SJSA1 (cell line): ENCODE results near the gene DRC1. TPM values are rescaled to one million over a fixed set of nuclear protein-coding genes. Genes with fewer than 3 reads are reported as not detected.

ENCODE experiments used
- DNase-seq, 2 experiments: peaks; one replicate each; pipeline ENCODE4 v3.0.0-alpha.2; 2015 to 2020; ENCODE audit warnings: low spot score in 2 of 2, low read depth in 1 of 2
- H3K27ac ChIP-seq: fragments of 250-450 bp; sonication (Bioruptor Pico); 2 replicates; pipeline ENCODE4 v1.5.1; 2020; ENCODE audit warnings: mild to moderate bottlenecking, moderate library complexity
- H3K27me3 ChIP-seq: fragments of 250-450 bp; sonication (Bioruptor Pico); replicated peaks from 2 replicates; pipeline ENCODE4 v1.5.1; 2020; ENCODE audit warnings: mild to moderate bottlenecking, moderate library complexity
- H3K36me3 ChIP-seq: fragments of 250-450 bp; sonication (Bioruptor Pico); 2 replicates; pipeline ENCODE4 v1.5.1; 2020; ENCODE audit warnings: mild to moderate bottlenecking
- H3K4me1 ChIP-seq: fragments of 250-450 bp; sonication (Bioruptor Pico); replicated peaks from 2 replicates; pipeline ENCODE4 v1.6.1; 2021; ENCODE audit warnings: mild to moderate bottlenecking
- H3K4me3 ChIP-seq: fragments of 250-450 bp; sonication (Bioruptor Pico); 2 replicates; pipeline ENCODE4 v1.5.1; 2020; ENCODE audit warnings: mild to moderate bottlenecking
- H3K9me3 ChIP-seq: fragments of 250-450 bp; sonication (Bioruptor Pico); replicated peaks from 2 replicates; pipeline ENCODE4 v1.5.1; 2020; ENCODE audit warnings: mild to moderate bottlenecking
- total RNA-seq: library from RNA; depleted of rRNA; stranded (reverse); fragments of >200 nt; shearing (Covaris generic); gene quantifications from 2 replicates; pipeline ENCODE4 v1.2.3, GENCODE V29; 2014

The DRC1 gene
- total RNA-seq, 1 experiment from 2014 or later, result not detected

- no peaks in the 10 kb centered on the region for H3K4me1 ChIP-seq
- no peaks in the 10 kb centered on the region for H3K36me3 ChIP-seq
- no peak overlapping the region for H3K27ac ChIP-seq
- no peak for DNase-seq
- H3K27me3 ChIP-seq, result no peaks in the 10 kb centered on the region
- H3K4me3 ChIP-seq, result no peak overlapping the region
- H3K9me3 ChIP-seq, result no peaks in the 10 kb centered on the region; the same call in 1 of the 2 replicates
Measured at GRCh38 chr2:26411419-26411818, 9.7 kb downstream of the DRC1 start.

DNA sequence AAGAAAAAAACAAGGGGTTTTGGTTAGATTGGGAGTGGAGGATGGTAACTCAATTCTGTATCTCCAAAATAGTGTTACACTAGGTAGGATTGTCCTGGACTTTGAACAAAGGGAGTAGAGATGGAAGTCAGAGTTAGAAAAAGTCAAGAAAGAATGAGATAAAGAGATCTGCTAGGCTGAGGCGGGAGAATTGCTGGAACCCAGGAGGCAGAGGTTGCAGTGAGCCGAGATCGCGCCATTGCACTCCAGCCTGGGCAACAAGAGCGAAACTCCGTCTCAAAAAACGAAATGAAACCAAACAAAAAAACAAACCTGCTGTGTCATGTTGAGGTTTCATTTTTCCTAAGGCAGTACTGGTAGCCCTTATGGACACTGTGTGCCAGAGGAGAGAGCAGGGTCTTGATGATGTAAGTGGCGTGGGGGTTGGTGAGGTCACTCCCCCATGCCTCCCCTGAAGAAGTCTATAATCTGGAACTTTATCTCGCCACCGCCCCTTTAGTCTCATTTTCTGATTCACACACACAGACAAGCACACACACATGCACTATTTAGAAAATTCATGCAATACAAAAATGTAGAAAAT, 10.5 kb downstream of the DRC1 start:
- no peak for DNase-seq
- H3K36me3 ChIP-seq, result no peaks in the 10 kb centered on the region

DNA sequence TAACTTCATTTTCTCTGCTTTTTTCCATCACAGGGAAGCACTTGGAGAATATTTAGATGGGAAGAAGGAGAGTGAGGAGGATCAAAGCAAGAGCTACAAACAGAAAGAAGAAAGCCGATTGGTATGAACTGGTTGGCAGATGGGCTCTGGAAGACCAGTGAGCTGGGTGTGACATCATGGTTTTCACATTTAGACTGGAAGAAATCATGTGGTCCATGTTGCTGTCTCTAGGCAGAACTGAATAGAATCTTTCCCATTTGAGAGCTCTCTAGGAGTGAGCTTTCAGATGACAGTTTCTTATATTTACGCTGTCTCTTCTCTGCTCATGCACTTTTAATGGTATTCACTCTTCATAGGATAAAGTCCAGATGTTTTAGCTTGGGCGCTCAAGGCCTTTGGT, 12.6 kb downstream of the DRC1 start:
- Histone ChIP-seq H3K27ac (no peak overlapping the region), H3K9me3 (no peaks in the 10 kb centered on the region; the same call in 1 of the 2 replicates), H3K27me3 (no peaks in the 10 kb centered on the region), H3K36me3 (no peaks in the 10 kb centered on the region), H3K4me3 (no peak overlapping the region), H3K4me1 (no peaks in the 10 kb centered on the region)
- DNase-seq, result no peak

More for the DNA sequence above, 10.5 kb downstream of the DRC1 start:
- no peak overlapping the region for H3K27ac ChIP-seq
- no peak overlapping the region for H3K4me3 ChIP-seq
- no peaks in the 10 kb centered on the region for H3K4me1 ChIP-seq
- H3K9me3 ChIP-seq, result no peaks in the 10 kb centered on the region; the same call in 1 of the 2 replicates
- H3K27me3 ChIP-seq, result no peaks in the 10 kb centered on the region

DNA sequence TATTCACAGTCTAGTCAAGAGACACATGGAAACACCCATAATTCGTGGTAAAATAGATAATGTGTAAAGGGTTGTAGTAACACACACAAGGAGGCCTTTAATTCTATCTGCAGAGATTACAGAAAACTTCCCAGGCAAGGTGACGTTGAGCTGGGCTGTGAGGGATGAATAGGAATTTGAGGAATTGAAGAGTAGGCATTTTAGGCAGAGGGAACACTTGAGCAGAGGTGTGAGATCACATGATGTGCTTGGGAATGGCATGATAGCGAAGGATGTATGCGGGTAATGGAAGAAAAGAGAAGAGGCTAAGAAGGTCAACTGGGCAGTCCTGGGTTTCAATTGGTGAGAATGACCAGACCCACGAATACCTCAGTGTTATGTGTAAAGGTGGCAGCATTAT, 20.2 kb downstream of the DRC1 start:
- H3K27me3 ChIP-seq, result no peaks in the 10 kb centered on the region
- H3K27ac ChIP-seq, result no peak overlapping the region
- no peak for DNase-seq
- H3K36me3 ChIP-seq, result no peaks in the 10 kb centered on the region
- H3K4me3 ChIP-seq, result no peak overlapping the region
- no peaks in the 10 kb centered on the region for H3K4me1 ChIP-seq
- H3K9me3 ChIP-seq, result no peaks in the 10 kb centered on the region

- Histone ChIP-seq H3K9me3 (no peaks in the 10 kb centered on the region), H3K27ac (no peak overlapping the region), H3K4me1 (no peaks in the 10 kb centered on the region), H3K27me3 (no peaks in the 10 kb centered on the region), H3K4me3 (no peak overlapping the region), H3K36me3 (no peaks in the 10 kb centered on the region)
- no peak for DNase-seq
Measured at GRCh38 chr2:26422947-26423629, 21.4 kb downstream of the DRC1 start.

DNA sequence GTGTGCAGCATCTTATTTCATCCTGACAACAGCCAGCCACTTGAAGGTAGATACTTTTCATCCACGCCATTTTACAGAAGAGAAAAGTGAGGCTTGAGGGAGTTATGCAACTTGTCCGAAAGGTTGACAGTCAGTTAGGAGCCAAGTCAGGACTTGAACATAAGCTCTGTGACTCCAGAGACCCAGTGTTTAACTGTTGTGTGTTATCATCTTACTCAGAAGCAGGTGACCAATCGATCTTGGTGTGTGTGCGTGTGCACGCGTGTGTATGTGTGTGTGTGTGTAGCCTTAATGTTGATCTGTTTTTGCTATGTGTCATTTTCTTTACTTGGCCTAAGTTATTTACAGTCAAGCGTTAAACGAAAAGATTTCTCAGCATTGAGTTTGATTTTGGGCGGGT, 22.0 kb downstream of the DRC1 start:
- no peak overlapping the region for H3K4me3 ChIP-seq
- H3K27ac ChIP-seq, result no peak overlapping the region
- H3K4me1 ChIP-seq, result no peaks in the 10 kb centered on the region
- no peak for DNase-seq
- H3K36me3 ChIP-seq, result no peaks in the 10 kb centered on the region
- H3K9me3 ChIP-seq, result no peaks in the 10 kb centered on the region
- H3K27me3 ChIP-seq, result no peaks in the 10 kb centered on the region

DNA sequence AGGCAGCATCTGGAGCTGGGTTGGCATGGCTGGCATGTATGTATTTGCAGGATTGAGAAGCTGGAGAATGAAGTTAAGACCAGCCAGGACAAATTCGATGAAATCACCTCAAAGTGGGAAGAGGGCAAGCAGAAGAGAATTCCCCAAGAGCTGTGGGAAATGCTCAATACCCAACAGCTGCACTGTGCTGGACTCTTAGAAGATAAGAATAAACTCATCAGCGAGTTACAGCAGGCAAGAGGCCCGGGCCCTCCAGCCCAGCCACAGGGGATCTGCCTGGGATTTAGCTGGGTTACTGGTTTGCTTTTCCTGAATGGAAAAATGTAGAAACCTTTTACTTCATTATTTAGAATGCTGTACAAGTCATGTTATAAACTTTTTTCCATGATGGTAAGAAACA, 22.5 kb downstream of the DRC1 start:
- no peak for DNase-seq
- no peak overlapping the region for H3K4me3 ChIP-seq
- no peaks in the 10 kb centered on the region for H3K9me3 ChIP-seq
- no peak overlapping the region for H3K27ac ChIP-seq
- no peaks in the 10 kb centered on the region for H3K36me3 ChIP-seq
- H3K4me1 ChIP-seq, result no peaks in the 10 kb centered on the region
- no peaks in the 10 kb centered on the region for H3K27me3 ChIP-seq

DNA sequence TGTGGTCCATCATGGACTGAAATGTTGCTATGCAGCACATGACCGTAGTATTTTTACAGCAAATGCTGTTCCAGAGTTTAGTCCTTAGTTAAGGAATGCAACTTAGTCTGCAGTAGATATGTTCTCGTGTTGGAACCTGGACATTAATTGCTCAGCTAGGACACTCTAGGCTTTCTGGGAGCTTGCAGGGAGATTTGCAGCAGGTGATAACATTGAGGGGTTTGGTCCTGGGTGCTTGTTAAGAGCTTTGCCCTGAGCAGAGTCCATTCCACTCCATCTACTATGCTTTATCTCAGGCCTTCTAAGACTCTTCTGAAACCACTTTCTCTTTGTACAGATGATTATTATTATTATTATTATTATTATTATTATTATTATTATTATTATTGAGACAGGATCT, 27.1 kb downstream of the DRC1 start:
- Histone ChIP-seq H3K4me3 (no peak overlapping the region), H3K27me3 (no peaks in the 10 kb centered on the region), H3K27ac (no peak overlapping the region), H3K36me3 (no peaks in the 10 kb centered on the region), H3K4me1 (no peaks in the 10 kb centered on the region), H3K9me3 (no peaks in the 10 kb centered on the region)
- no peak for DNase-seq

- Histone ChIP-seq H3K4me1 (no peaks in the 10 kb centered on the region), H3K9me3 (no peaks in the 10 kb centered on the region), H3K27ac (no peak overlapping the region), H3K36me3 (no peaks in the 10 kb centered on the region), H3K4me3 (no peak overlapping the region), H3K27me3 (no peaks in the 10 kb centered on the region)
- DNase-seq, result no peak
Measured at GRCh38 chr2:26429779-26430578, 28.3 kb downstream of the DRC1 start.

- no peak for DNase-seq
- no peaks in the 10 kb centered on the region for H3K4me1 ChIP-seq
- H3K36me3 ChIP-seq, result no peaks in the 10 kb centered on the region
- no peak overlapping the region for H3K4me3 ChIP-seq
- no peaks in the 10 kb centered on the region for H3K27me3 ChIP-seq
- H3K9me3 ChIP-seq, result no peaks in the 10 kb centered on the region
- H3K27ac ChIP-seq, result no peak overlapping the region
Measured at GRCh38 chr2:26430826-26431225, 29.1 kb downstream of the DRC1 start.

GRCh38 chr2:26432363-26432762, 30.6 kb downstream of the DRC1 start:
- Histone ChIP-seq H3K27me3 (no peaks in the 10 kb centered on the region), H3K9me3 (no peaks in the 10 kb centered on the region), H3K4me1 (no peaks in the 10 kb centered on the region), H3K36me3 (no peaks in the 10 kb centered on the region), H3K27ac (no peak overlapping the region), H3K4me3 (no peak overlapping the region)
- DNase-seq, result no peak

GRCh38 chr2:26432859-26433258, 31.1 kb downstream of the DRC1 start:
- H3K4me1 ChIP-seq, result no peaks in the 10 kb centered on the region
- no peak overlapping the region for H3K4me3 ChIP-seq
- H3K9me3 ChIP-seq, result no peaks in the 10 kb centered on the region
- no peak for DNase-seq
- H3K27ac ChIP-seq, result no peak overlapping the region
- H3K27me3 ChIP-seq, result no peaks in the 10 kb centered on the region
- no peaks in the 10 kb centered on the region for H3K36me3 ChIP-seq

DNA sequence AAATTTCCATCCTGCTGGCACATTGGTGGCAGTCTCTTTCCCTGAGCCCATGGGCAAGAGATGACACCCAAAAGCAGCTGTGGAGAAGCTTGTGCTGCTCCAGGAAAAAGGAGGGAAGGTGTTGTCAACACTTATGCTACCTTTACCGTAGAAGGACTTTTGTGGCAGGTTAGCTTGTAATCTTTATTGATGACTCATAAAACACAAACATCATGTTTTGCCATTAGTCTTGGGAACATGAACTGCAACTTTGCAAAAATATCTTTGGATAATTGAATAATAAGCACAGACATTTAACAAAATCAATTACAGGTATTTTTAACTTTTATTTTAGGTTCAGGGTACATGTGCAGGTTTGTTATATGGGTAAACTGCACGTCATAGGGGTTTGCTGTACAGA, 33.4 kb downstream of the DRC1 start:
- DNase-seq, result no peak
- no peak overlapping the region for H3K4me3 ChIP-seq
- H3K9me3 ChIP-seq, result no peaks in the 10 kb centered on the region
- peaks cover 4% of the 10 kb centered on the region; the same call in 1 of the 2 replicates for H3K27me3 ChIP-seq
- no peak overlapping the region for H3K27ac ChIP-seq
- no peaks in the 10 kb centered on the region for H3K4me1 ChIP-seq
- no peaks in the 10 kb centered on the region for H3K36me3 ChIP-seq

DNA sequence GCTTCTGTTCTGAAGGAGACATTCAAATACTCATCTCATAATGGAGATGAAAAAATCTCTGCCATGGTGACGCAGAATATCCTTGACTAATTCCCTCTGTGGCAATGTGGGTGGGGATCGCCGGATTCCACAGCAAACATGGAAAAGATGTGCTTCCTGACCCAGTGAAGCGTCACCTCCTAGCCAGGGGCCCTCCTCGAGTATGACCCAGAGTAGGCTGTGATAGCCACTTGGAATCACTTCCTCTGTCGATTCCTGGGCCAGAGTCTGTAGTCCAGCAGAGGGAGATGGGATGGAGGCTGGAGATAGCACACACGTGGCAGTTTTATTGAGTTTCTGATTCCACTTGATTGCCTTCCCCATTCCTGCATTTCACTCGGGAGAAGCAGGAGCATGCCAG, 36.8 kb downstream of the DRC1 start:
- Histone ChIP-seq H3K9me3 (no peaks in the 10 kb centered on the region), H3K27me3 (peaks cover 11% of the 10 kb centered on the region), H3K27ac (no peak overlapping the region), H3K4me1 (no peaks in the 10 kb centered on the region), H3K36me3 (no peaks in the 10 kb centered on the region), H3K4me3 (no peak overlapping the region)
- no peak for DNase-seq
